SHP77 treated with DMSO at 0.1 percent for 48 hours (cell line): ENCODE results near the gene TAX1BP1.
"Not testable (repeated sequence)": the region's sequence is repeated elsewhere in the genome, so short reads cannot be mapped to it uniquely, and the experiment has no call there.

Experiments used
- DNase-seq: peaks from one replicate; lab custom pipeline; 2025; lab: John Stamatoyannopoulos, UW

Gene TAX1BP1

GRCh38 chr7:27843584-27844305 is 103.8 kb downstream of the TAX1BP1 start:
- no peak for DNase-seq

GRCh38 chr7:27846388-27846787 is 106.4 kb downstream of the TAX1BP1 start:
- DNase-seq = no peak

GRCh38 chr7:27850531-27850930 is 110.6 kb downstream of the TAX1BP1 start:
- no peak for DNase-seq

- DNase-seq = not testable (repeated sequence)
Measured at GRCh38 chr7:27856703-27857485, 116.9 kb downstream of the TAX1BP1 start.

GRCh38 chr7:27860800-27861199 is 120.8 kb downstream of the TAX1BP1 start:
- DNase-seq = no peak

- DNase-seq = no peak
Measured at GRCh38 chr7:27861747-27862146, 121.8 kb downstream of the TAX1BP1 start.

- no peak for DNase-seq
Measured at GRCh38 chr7:27863880-27864279, 123.9 kb downstream of the TAX1BP1 start.

GRCh38 chr7:27866256-27866655 is 126.3 kb downstream of the TAX1BP1 start:
- DNase-seq = no peak

GRCh38 chr7:27866828-27867672 is 127.1 kb downstream of the TAX1BP1 start:
- DNase-seq = no peak

GRCh38 chr7:27868131-27868550 is 128.2 kb downstream of the TAX1BP1 start:
- no peak for DNase-seq

GRCh38 chr7:27869056-27869455 is 129.1 kb downstream of the TAX1BP1 start:
- DNase-seq = no peak

- no peak for DNase-seq
Measured at GRCh38 chr7:27870595-27870994, 130.6 kb downstream of the TAX1BP1 start.

GRCh38 chr7:27871086-27871485 is 131.1 kb downstream of the TAX1BP1 start:
- DNase-seq = no peak

- no peak for DNase-seq
Measured at GRCh38 chr7:27871866-27872265, 131.9 kb downstream of the TAX1BP1 start.

- no peak for DNase-seq
Measured at GRCh38 chr7:27872356-27873275, 132.7 kb downstream of the TAX1BP1 start.

- no peak for DNase-seq
Measured at GRCh38 chr7:27873981-27874957, 134.3 kb downstream of the TAX1BP1 start.

GRCh38 chr7:27875061-27875460 is 135.1 kb downstream of the TAX1BP1 start:
- DNase-seq = no peak

- no peak for DNase-seq
Measured at GRCh38 chr7:27875832-27876231, 135.9 kb downstream of the TAX1BP1 start.

GRCh38 chr7:27876756-27877155 is 136.8 kb downstream of the TAX1BP1 start:
- no peak for DNase-seq
